HCT116 (cell line): ENCODE results near the gene PIERCE2. TPM values are rescaled to one million over a fixed set of nuclear protein-coding genes. Genes with fewer than 3 reads are reported as not detected.

Experiments used
- ATAC-seq: fragments of 200-7000 bp; cut with Tn5 transposase; 2 replicates; pipeline ENCODE4 v1.9.1; 2020; ENCODE audit warnings: mild to moderate bottlenecking, moderate library complexity
- BruUV-seq: library from RNA; stranded (reverse); fragments of 400-500 nt; replicated peaks from 2 replicates; lab custom pipeline; 2021; lab: Mats Ljungman, UMichigan
- CTCF ChIA-PET: fragments of 300-600 bp; sonication (Branson Sonifier 250); formaldehyde crosslinking; loops from one replicate; lab custom pipeline; 2021; ENCODE audit warnings: antibody characterized with exemption; lab: Charles Lee
- POLR2A ChIA-PET: fragments of 300-600, 350-600 bp; sonication (Branson Sonifier 250); formaldehyde crosslinking; loops from one replicate; lab custom pipeline; 2021; ENCODE audit warnings: antibody characterized with exemption; lab: Charles Lee
- RAD21 ChIA-PET, 2 experiments: fragments of 300-600 bp; sonication (Branson Sonifier 250); formaldehyde crosslinking; loops; one replicate each; lab custom pipeline; 2023; ENCODE audit warnings: low total read pairs in 2 of 2; ENCODE audit not compliant: uncharacterized antibody in 2 of 2, unreplicated experiment in 2 of 2, low non-redundant PET in 1 of 2; lab: Charles Lee
- DNase-seq: peaks from one replicate; pipeline ENCODE4 v3.0.0-alpha.2; 2010; ENCODE audit warnings: low read depth, low spot score
- H2AFZ ChIP-seq: fragments of 200-600 bp; shearing (Covaris generic), sonication (generic); 2 replicates; pipeline ENCODE4 v1.6.1; 2017; ENCODE audit warnings: low read depth, mixed run types, mixed read lengths, antibody characterized with exemption, low read length; ENCODE audit not compliant: poor library complexity, severe bottlenecking
- H3K27ac ChIP-seq: 2 replicates; pipeline ENCODE4 v1.5.1; 2012; ENCODE audit warnings: low read depth, low read length
- H3K27me3 ChIP-seq: fragments of 200-600 bp; sonication (generic); 2 replicates; pipeline ENCODE4 v1.6.1; 2016; ENCODE audit warnings: mixed run types, low read length, mixed read lengths; ENCODE audit not compliant: insufficient read depth
- H3K36me3 ChIP-seq, 2 experiments: fragments of 200-500 bp in 1 of 2; fragments of 200-600 bp in 1 of 2; sonication (Bioruptor generic) in 1 of 2; sonication (generic) in 1 of 2; 2 replicates each; pipeline versions ENCODE4 v1.5.1 to v1.6.1; 2014 to 2016; ENCODE audit warnings: low read length in 2 of 2, inconsistent platforms in 1 of 2, mixed read lengths in 1 of 2, mixed run types in 1 of 2; ENCODE audit not compliant: insufficient read depth in 2 of 2, control insufficient read depth in 1 of 2
- H3K4me1 ChIP-seq, 2 experiments: fragments of 200-600 bp in 1 of 2; sonication (generic) in 1 of 2; 2 replicates each; pipeline versions ENCODE4 v1.5.1 to v1.6.1; 2012 to 2017; ENCODE audit warnings: low read length in 2 of 2, inconsistent platforms in 1 of 2, mild to moderate bottlenecking in 1 of 2, mixed read lengths in 1 of 2, mixed run types in 1 of 2, moderate library complexity in 1 of 2; ENCODE audit not compliant: insufficient read depth in 2 of 2, control insufficient read depth in 1 of 2
- H3K4me2 ChIP-seq: fragments of 200-600 bp; sonication (generic); 2 replicates; pipeline ENCODE4 v1.6.1; 2017; ENCODE audit warnings: mixed run types, low read length, mixed read lengths
- H3K4me3 ChIP-seq, 2 experiments: fragments of 200-600 bp in 1 of 2; sonication (generic) in 1 of 2; replicated peaks in 1 of 2; 2 replicates each; pipeline ENCODE4 v1.5.1; 2011 to 2016; ENCODE audit warnings: low read length in 2 of 2, control low read depth in 1 of 2, low read depth in 1 of 2, mild to moderate bottlenecking in 1 of 2, mixed read lengths in 1 of 2, mixed run types in 1 of 2
- H3K79me2 ChIP-seq: fragments of 200-600 bp; sonication (generic); 2 replicates; pipeline ENCODE4 v1.6.1; 2017; ENCODE audit warnings: mild to moderate bottlenecking, mixed run types, low read length, moderate library complexity, mixed read lengths; ENCODE audit not compliant: insufficient read depth
- H3K9ac ChIP-seq: fragments of 200-600 bp; sonication (generic); 2 replicates; pipeline ENCODE4 v1.6.1; 2016; ENCODE audit warnings: low read length, mixed read lengths
- H3K9me2 ChIP-seq: fragments of 200-600 bp; sonication (generic), shearing (Covaris generic); 2 replicates; pipeline ENCODE4 v1.6.1; 2017; ENCODE audit warnings: mixed run types, mild to moderate bottlenecking, moderate library complexity; ENCODE audit not compliant: insufficient read depth
- H3K9me3 ChIP-seq, 2 experiments: fragments of 200-500 bp in 1 of 2; fragments of 200-600 bp in 1 of 2; sonication (Bioruptor generic) in 1 of 2; sonication (generic) in 1 of 2; 2 replicates each; pipeline ENCODE4 v1.6.1; 2014 to 2017; ENCODE audit warnings: low read length in 2 of 2, mixed read lengths in 2 of 2, inconsistent platforms in 1 of 2, low read depth in 1 of 2, mild to moderate bottlenecking in 1 of 2, mixed run types in 1 of 2, moderate library complexity in 1 of 2; ENCODE audit not compliant: control insufficient read depth in 1 of 2, insufficient read depth in 1 of 2
- H4K20me1 ChIP-seq: fragments of 200-600 bp; sonication (generic), shearing (Covaris generic); 2 replicates; pipeline ENCODE4 v1.6.1; 2017; ENCODE audit warnings: mixed run types, mild to moderate bottlenecking, moderate library complexity; ENCODE audit not compliant: insufficient read depth
- CBX3 ChIP-seq: IDR thresholded peaks from 2 replicates; pipeline ENCODE4 v1.6.1; 2012; ENCODE audit warnings: low read depth
- EZH2 ChIP-seq: fragments of 200-600 bp; sonication (generic); IDR thresholded peaks from 2 replicates; pipeline ENCODE4 v1.6.1; 2017; ENCODE audit warnings: antibody characterized with exemption, mixed run types
- FOSL1 ChIP-seq: IDR thresholded peaks from 2 replicates; pipeline ENCODE4 v1.6.1; 2012; ENCODE audit warnings: low read depth
- POLR2AphosphoS5 ChIP-seq: IDR thresholded peaks from 2 replicates; pipeline ENCODE4 v1.6.1; 2011; ENCODE audit warnings: mild to moderate bottlenecking, low read depth, low read length, moderate library complexity
- SIN3A ChIP-seq: IDR thresholded peaks from 2 replicates; pipeline ENCODE4 v1.6.1; 2012; ENCODE audit warnings: low read depth
- ZBTB33 ChIP-seq: IDR thresholded peaks from 2 replicates; pipeline ENCODE4 v1.6.1; 2011; ENCODE audit warnings: mild to moderate bottlenecking, low read length, moderate library complexity; ENCODE audit not compliant: insufficient replicate concordance; ENCODE audit errors: extremely low read depth
- intact Hi-C: fragments of 100-400 bp; cut with micrococcal nuclease; formaldehyde crosslinking; loops from 2 replicates; pipeline ENCODE4 v1.10.0; 2022
- total RNA-seq: library from RNA; stranded (reverse); gene quantifications from one replicate; pipeline ENCODE4 v1.2.1, GENCODE V29; 2021; ENCODE audit not compliant: unreplicated experiment

Gene PIERCE2
- total RNA-seq, 1 experiment from 2014 or later = 2.0 TPM

- POLR2A ChIA-PET = no interaction called here
- RAD21 ChIA-PET = no interaction called here
- CTCF ChIA-PET = no interaction called here
Measured at GRCh38 chr15:55383687-55384086, 24.6 kb upstream of the PIERCE2 start.

GRCh38 chr15:55387027-55387426 is 21.3 kb upstream of the PIERCE2 start:
- CTCF ChIA-PET = no interaction called here
- ATAC-seq (no peak), DNase-seq (no peak)
- Histone ChIP-seq H3K27ac (no peak overlapping the region), H3K9me3 (no peaks in the 10 kb centered on the region), H3K4me3 (no peak overlapping the region), H3K9me2 (no peaks in the 10 kb centered on the region), H2AFZ (no peak overlapping the region), H3K79me2 (no peaks in the 10 kb centered on the region), H3K27me3 (no peaks in the 10 kb centered on the region), H3K36me3 (no peaks in the 10 kb centered on the region), H4K20me1 (no peaks in the 10 kb centered on the region), H3K4me2 (no peak overlapping the region), H3K4me1 (peaks cover 0 to 7% of the 10 kb centered on the region in 2 experiments; a peak in 2 of 4 replicates), H3K9ac (no peak overlapping the region)
- RAD21 ChIA-PET = no interaction called here
- no peak for TF ChIP-seq CBX3
- TF ChIP-seq EZH2 = no peak
- TF ChIP-seq FOSL1 = no peak
- no peak for TF ChIP-seq SIN3A
- POLR2A ChIA-PET = no interaction called here
- no TSS peak for BruUV-seq
- intact Hi-C loops = no loop called here

More at GRCh38 chr15:55383687-55384086, 24.6 kb upstream of the PIERCE2 start:
- Histone ChIP-seq H3K4me1 (no peaks in the 10 kb centered on the region), H3K4me3 (no peak overlapping the region), H3K27ac (no peak overlapping the region), H3K9me2 (no peaks in the 10 kb centered on the region), H2AFZ (no peak overlapping the region), H3K9me3 (no peaks in the 10 kb centered on the region), H3K4me2 (no peak overlapping the region)
- intact Hi-C loops = no loop called here
- TF ChIP-seq POLR2AphosphoS5 (no peak), ZBTB33 (no peak), SIN3A (no peak), CBX3 (no peak)
- TF ChIP-seq, all 23 proteins: peak for 0
- Histone ChIP-seq H3K79me2 (no peaks in the 10 kb centered on the region), H3K9ac (no peak overlapping the region), H3K27me3 (no peaks in the 10 kb centered on the region), H4K20me1 (no peaks in the 10 kb centered on the region), H3K36me3 (no peaks in the 10 kb centered on the region)
- no peak for ATAC-seq
- no peak for DNase-seq
- BruUV-seq = no TSS peak
